Tibial nerve (tissue), 4 donors: ENCODE results near the gene CCDC50.

ENCODE experiments used
- EP300 ChIP-seq, 2 donors: sonication (generic); formaldehyde crosslinking; IDR thresholded peaks; one replicate each; pipeline ENCODE4 v1.6.1; 2017; ENCODE audit warnings: antibody characterized with exemption in 2 of 2, mild to moderate bottlenecking in 1 of 2
- POLR2A ChIP-seq, 2 donors: fragments of 450-650 bp; IDR thresholded peaks; one replicate each; pipeline ENCODE4 v1.6.1; 2017; ENCODE audit warnings: antibody characterized with exemption in 2 of 2, mild to moderate bottlenecking in 2 of 2, moderate library complexity in 2 of 2
- TF ChIP-seq, protein P1 (sequence below), 5 experiments: fragments of 200-600 bp in 3 of 5; fragments of 450-650 bp in 2 of 5; sonication (generic) in 3 of 5; IDR thresholded peaks; one replicate each; pipeline ENCODE4 v1.5.1; 2016 to 2019; ENCODE audit warnings: antibody characterized with exemption in 5 of 5, mild to moderate bottlenecking in 3 of 5, moderate library complexity in 2 of 5

DNA sequence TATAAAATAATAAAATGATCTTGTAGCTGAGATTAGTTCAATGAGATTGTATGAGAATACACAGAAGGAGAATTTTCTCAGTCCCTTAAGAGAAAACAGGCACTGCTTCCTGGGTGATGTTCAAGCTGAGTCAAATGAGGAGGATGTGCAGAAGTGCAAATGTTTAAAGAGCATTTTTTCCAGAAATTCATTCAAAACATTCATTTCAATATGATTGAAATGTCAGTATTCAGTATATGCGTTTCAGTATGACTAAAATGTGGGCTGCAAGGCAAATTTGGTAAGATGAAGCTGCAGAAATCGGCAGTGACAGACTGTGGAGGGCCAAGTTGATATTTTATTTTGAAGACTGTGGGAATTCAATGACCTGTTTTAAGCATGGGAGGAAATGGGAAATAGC is 112.5 kb downstream of the CCDC50 start:
- TF ChIP-seq, protein P1, sequence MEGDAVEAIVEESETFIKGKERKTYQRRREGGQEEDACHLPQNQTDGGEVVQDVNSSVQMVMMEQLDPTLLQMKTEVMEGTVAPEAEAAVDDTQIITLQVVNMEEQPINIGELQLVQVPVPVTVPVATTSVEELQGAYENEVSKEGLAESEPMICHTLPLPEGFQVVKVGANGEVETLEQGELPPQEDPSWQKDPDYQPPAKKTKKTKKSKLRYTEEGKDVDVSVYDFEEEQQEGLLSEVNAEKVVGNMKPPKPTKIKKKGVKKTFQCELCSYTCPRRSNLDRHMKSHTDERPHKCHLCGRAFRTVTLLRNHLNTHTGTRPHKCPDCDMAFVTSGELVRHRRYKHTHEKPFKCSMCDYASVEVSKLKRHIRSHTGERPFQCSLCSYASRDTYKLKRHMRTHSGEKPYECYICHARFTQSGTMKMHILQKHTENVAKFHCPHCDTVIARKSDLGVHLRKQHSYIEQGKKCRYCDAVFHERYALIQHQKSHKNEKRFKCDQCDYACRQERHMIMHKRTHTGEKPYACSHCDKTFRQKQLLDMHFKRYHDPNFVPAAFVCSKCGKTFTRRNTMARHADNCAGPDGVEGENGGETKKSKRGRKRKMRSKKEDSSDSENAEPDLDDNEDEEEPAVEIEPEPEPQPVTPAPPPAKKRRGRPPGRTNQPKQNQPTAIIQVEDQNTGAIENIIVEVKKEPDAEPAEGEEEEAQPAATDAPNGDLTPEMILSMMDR (IDR thresholded peaks at IDR 0.05), result no peak
- no peak for TF ChIP-seq POLR2A (IDR thresholded peaks at IDR 0.05)
- TF ChIP-seq EP300 (IDR thresholded peaks at IDR 0.05), result no peak
